GM21447 (cell line): ENCODE measurements around the gene PPP2R2C.

Experiments
- ATAC-seq: cut with Tn5 transposase; IDR thresholded peaks from one replicate; pipeline ENCODE4 v1.9.1; 2021; ENCODE audit not compliant: unreplicated experiment

Gene PPP2R2C

GRCh38 chr4:6449746-6450369 is 22.6 kb downstream of the PPP2R2C start:
- ATAC-seq: no peak

GRCh38 chr4:6449335-6449734 is 23.1 kb downstream of the PPP2R2C start:
- ATAC-seq: no peak

- ATAC-seq: no peak
Observed at GRCh38 chr4:6448476-6449170, 23.8 kb downstream of the PPP2R2C start.

- no peak for ATAC-seq
Observed at GRCh38 chr4:6447672-6448171, 24.7 kb downstream of the PPP2R2C start.

GRCh38 chr4:6446538-6447451 is 25.6 kb downstream of the PPP2R2C start:
- ATAC-seq: no peak

- no peak for ATAC-seq
Observed at GRCh38 chr4:6446130-6446482, 26.3 kb downstream of the PPP2R2C start.

- no peak for ATAC-seq
Observed at GRCh38 chr4:6445403-6446129, 26.8 kb downstream of the PPP2R2C start.

- ATAC-seq: no peak
Observed at GRCh38 chr4:6444582-6444981, 27.8 kb downstream of the PPP2R2C start.

- no peak for ATAC-seq
Observed at GRCh38 chr4:6443035-6444023, 29.1 kb downstream of the PPP2R2C start.

GRCh38 chr4:6442555-6442954 is 29.9 kb downstream of the PPP2R2C start:
- ATAC-seq: no peak

- no peak for ATAC-seq
Observed at GRCh38 chr4:6441758-6442157, 30.7 kb downstream of the PPP2R2C start.

GRCh38 chr4:6441202-6441582 is 31.2 kb downstream of the PPP2R2C start:
- ATAC-seq: no peak

- ATAC-seq: no peak
Observed at GRCh38 chr4:6440506-6441201, 31.8 kb downstream of the PPP2R2C start.

GRCh38 chr4:6439120-6439762 is 33.2 kb downstream of the PPP2R2C start:
- ATAC-seq: no peak

- no peak for ATAC-seq
Observed at GRCh38 chr4:6437826-6438238, 34.6 kb downstream of the PPP2R2C start.

GRCh38 chr4:6435010-6435409 is 37.4 kb downstream of the PPP2R2C start:
- no peak for ATAC-seq

- no peak for ATAC-seq
Observed at GRCh38 chr4:6430927-6431326, 41.5 kb downstream of the PPP2R2C start.

GRCh38 chr4:6427439-6428090 is 44.8 kb downstream of the PPP2R2C start:
- ATAC-seq: no peak
